ENCODE data around the gene VSTM2B.

The VSTM2B gene

GRCh38 chr19:29516821-29517395, 8.9 kb upstream of the VSTM2B start:
- TF ChIP-seq, protein P1, sequence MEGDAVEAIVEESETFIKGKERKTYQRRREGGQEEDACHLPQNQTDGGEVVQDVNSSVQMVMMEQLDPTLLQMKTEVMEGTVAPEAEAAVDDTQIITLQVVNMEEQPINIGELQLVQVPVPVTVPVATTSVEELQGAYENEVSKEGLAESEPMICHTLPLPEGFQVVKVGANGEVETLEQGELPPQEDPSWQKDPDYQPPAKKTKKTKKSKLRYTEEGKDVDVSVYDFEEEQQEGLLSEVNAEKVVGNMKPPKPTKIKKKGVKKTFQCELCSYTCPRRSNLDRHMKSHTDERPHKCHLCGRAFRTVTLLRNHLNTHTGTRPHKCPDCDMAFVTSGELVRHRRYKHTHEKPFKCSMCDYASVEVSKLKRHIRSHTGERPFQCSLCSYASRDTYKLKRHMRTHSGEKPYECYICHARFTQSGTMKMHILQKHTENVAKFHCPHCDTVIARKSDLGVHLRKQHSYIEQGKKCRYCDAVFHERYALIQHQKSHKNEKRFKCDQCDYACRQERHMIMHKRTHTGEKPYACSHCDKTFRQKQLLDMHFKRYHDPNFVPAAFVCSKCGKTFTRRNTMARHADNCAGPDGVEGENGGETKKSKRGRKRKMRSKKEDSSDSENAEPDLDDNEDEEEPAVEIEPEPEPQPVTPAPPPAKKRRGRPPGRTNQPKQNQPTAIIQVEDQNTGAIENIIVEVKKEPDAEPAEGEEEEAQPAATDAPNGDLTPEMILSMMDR (IDR thresholded peaks at IDR 0.05; ENCODE audit: low read depth, low read length), result no peak
- no peak for DNase-seq (ENCODE audit: extremely low read depth, low read depth)

DNA sequence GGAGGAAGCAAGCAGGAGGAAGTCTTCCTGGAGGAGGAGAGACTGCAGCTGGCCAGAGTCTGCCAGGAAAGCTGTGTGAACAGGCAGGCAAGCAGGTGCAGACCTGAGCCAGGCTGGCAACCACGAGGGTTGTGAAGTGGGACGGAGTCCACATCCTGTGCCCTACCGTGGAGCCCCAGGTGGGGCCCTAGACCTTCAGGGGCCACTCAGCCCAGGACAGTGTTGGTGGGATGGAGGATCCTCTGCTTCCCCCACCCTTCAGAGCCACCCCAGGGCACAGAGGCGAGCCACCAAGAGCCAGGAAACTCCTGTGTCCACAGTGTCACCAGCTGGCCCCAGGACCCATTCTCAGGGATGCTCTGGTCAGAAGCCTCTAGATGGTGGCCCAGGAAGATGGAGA, 8.4 kb upstream of the VSTM2B start:
- DNase-seq (ENCODE audit: extremely low read depth, low read depth), result no peak
- TF ChIP-seq, protein P1 (IDR thresholded peaks at IDR 0.05; ENCODE audit: low read depth, low read length), result no peak

DNA sequence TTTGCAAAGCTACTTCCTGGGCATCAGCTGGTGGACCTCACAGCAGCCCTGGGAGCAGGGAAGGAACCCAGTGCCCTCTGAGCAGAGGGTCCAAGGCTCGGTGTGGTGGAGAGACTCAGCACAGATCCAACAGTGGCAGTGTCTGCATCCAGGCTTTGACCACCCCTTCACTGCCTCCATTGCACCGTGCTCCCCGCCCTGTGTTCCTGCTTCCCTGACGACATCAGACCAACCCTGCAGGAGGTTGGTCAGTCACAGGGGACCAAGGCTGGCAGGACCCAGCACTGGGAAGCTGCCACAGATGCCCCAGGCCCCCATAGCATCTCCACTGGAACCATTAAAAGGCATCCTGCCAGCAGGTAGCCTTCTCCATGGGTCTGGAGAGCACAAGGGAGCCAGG, 7.8 kb upstream of the VSTM2B start:
- no peak for DNase-seq (ENCODE audit: extremely low read depth, low read depth)
- TF ChIP-seq, protein P1 (IDR thresholded peaks at IDR 0.05; ENCODE audit: low read depth, low read length), result no peak

DNA sequence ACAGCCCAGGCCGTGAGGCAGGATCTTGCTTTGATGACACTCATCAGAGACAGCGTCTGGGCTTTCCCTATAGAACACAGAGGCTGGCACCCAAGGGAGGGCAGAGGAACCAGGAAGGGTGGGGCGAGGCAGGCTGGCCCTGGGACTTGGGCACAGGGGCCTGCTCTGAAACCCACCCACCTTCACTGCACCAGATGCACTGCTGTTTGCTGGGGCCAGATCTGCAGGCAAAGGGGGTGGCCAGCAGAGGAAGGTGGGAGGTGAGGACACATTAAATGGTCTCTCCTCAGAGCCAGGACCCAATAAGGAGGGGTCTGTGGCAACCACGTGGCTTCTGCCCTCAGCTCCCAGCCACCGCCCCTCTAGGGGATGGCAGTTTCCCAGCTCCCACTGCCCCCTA, 6.6 kb upstream of the VSTM2B start:
- TF ChIP-seq, protein P1 (IDR thresholded peaks at IDR 0.05; ENCODE audit: low read depth, low read length), result no peak
- no peak for DNase-seq (ENCODE audit: extremely low read depth, low read depth)

- TF ChIP-seq, protein P1 (IDR thresholded peaks at IDR 0.05; ENCODE audit: low read depth, low read length), result no peak
- no peak for DNase-seq (ENCODE audit: extremely low read depth, low read depth)
These were observed 5.9 kb upstream of the VSTM2B start for GRCh38 chr19:29519931-29520330.

GRCh38 chr19:29520390-29520789, 5.4 kb upstream of the VSTM2B start:
- DNase-seq (ENCODE audit: extremely low read depth, low read depth), result no peak
- TF ChIP-seq, protein P1 (IDR thresholded peaks at IDR 0.05; ENCODE audit: low read depth, low read length), result no peak

GRCh38 chr19:29521291-29522075, 4.3 kb upstream of the VSTM2B start:
- TF ChIP-seq, protein P1 (IDR thresholded peaks at IDR 0.05; ENCODE audit: low read depth, low read length), result no peak
- DNase-seq (ENCODE audit: extremely low read depth, low read depth), result no peak

All from AG09319 (cell line).